Measurements from ENCODE around the gene MOB1B. TPM values are rescaled to one million over a fixed set of nuclear protein-coding genes. Genes with fewer than 3 reads are reported as not detected.

Gene MOB1B
- total RNA-seq, 1 experiment from 2014 or later: 33.2 TPM

DNA sequence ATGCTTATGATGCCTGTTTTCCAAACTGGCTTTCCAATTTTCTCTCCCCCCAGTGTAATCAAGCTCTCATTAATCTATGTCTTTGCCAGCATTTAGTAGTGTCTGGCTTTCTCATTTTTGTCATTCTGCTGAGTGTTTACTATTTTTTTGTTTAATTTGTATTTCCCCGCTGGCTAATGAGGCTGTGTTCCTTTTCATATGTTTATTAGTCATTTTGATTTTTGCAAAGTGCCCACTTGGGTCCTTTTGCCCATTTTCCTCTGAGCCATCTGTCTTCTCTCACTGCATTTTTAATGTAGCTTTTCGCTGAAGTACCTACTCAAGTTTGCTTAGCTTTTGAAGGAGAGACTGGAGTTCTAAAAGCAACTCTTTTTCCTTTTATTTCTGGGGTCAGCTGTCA is 106.0 kb downstream of the MOB1B start:
- Histone ChIP-seq H2AFZ (ENCODE audit: low read depth, low read length, poor library complexity, severe bottlenecking) (no peak overlapping the region), H3K4me1 (ENCODE audit: control insufficient read depth in 1 of 2, insufficient read depth in 2 of 2, low read length in 2 of 2) (peaks cover 0 to 6% of the 10 kb centered on the region in 2 experiments; a peak in 2 of 4 replicates), H3K9me3 (ENCODE audit: control insufficient read depth in 1 of 2, insufficient read depth in 1 of 2, low read depth in 1 of 2, low read length in 2 of 2) (no peaks in the 10 kb centered on the region), H3K9me2 (ENCODE audit: insufficient read depth) (no peaks in the 10 kb centered on the region), H3K4me2 (ENCODE audit: low read length) (no peak overlapping the region), H3K4me3 (replicated peaks in 1 of 2; ENCODE audit: low read depth in 1 of 2, low read length in 2 of 2) (no peak overlapping the region), H3K9ac (ENCODE audit: low read length) (no peak overlapping the region), H3K36me3 (ENCODE audit: control insufficient read depth in 1 of 2, insufficient read depth in 2 of 2, low read length in 2 of 2) (no peaks in the 10 kb centered on the region), H3K27me3 (ENCODE audit: insufficient read depth, low read length) (no peaks in the 10 kb centered on the region), H3K79me2 (ENCODE audit: insufficient read depth, low read length) (peaks cover 51% of the 10 kb centered on the region), H4K20me1 (ENCODE audit: insufficient read depth) (0 out of 2 replicates have a peak, but pooled peaks cover 3% of the 10 kb centered on the region), H3K27ac (ENCODE audit: low read depth, low read length) (no peak overlapping the region)
- ATAC-seq (no peak), DNase-seq (ENCODE audit: low read depth, low spot score) (no peak)
- no peak for TF ChIP-seq EGR1 (IDR thresholded peaks at IDR 0.05; ENCODE audit: low read depth)
- TF ChIP-seq JUND (IDR thresholded peaks at IDR 0.05): no peak
- TF ChIP-seq FOSL1 (IDR thresholded peaks at IDR 0.05; ENCODE audit: low read depth): no peak
- TF ChIP-seq, protein P1, sequence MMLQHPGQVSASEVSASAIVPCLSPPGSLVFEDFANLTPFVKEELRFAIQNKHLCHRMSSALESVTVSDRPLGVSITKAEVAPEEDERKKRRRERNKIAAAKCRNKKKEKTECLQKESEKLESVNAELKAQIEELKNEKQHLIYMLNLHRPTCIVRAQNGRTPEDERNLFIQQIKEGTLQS (IDR thresholded peaks at IDR 0.05): no peak
- TF ChIP-seq SP1 (IDR thresholded peaks at IDR 0.05; ENCODE audit: low read depth): no peak
- TF ChIP-seq, protein P2, sequence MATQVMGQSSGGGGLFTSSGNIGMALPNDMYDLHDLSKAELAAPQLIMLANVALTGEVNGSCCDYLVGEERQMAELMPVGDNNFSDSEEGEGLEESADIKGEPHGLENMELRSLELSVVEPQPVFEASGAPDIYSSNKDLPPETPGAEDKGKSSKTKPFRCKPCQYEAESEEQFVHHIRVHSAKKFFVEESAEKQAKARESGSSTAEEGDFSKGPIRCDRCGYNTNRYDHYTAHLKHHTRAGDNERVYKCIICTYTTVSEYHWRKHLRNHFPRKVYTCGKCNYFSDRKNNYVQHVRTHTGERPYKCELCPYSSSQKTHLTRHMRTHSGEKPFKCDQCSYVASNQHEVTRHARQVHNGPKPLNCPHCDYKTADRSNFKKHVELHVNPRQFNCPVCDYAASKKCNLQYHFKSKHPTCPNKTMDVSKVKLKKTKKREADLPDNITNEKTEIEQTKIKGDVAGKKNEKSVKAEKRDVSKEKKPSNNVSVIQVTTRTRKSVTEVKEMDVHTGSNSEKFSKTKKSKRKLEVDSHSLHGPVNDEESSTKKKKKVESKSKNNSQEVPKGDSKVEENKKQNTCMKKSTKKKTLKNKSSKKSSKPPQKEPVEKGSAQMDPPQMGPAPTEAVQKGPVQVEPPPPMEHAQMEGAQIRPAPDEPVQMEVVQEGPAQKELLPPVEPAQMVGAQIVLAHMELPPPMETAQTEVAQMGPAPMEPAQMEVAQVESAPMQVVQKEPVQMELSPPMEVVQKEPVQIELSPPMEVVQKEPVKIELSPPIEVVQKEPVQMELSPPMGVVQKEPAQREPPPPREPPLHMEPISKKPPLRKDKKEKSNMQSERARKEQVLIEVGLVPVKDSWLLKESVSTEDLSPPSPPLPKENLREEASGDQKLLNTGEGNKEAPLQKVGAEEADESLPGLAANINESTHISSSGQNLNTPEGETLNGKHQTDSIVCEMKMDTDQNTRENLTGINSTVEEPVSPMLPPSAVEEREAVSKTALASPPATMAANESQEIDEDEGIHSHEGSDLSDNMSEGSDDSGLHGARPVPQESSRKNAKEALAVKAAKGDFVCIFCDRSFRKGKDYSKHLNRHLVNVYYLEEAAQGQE (IDR thresholded peaks at IDR 0.05; ENCODE audit: low read depth): no peak
- no peak for TF ChIP-seq POLR2AphosphoS5 (IDR thresholded peaks at IDR 0.05; ENCODE audit: low read depth, low read length)
- no peak for TF ChIP-seq TCF7L2 (IDR thresholded peaks at IDR 0.05; ENCODE audit: borderline replicate concordance, extremely low read depth, insufficient read depth, insufficient read length)
- no peak for TF ChIP-seq SRF (IDR thresholded peaks at IDR 0.05; ENCODE audit: low read depth)
- TF ChIP-seq CBX3 (IDR thresholded peaks at IDR 0.05; ENCODE audit: low read depth): no peak
- TF ChIP-seq RAD21 (IDR thresholded peaks at IDR 0.05; ENCODE audit: low read depth): no peak
- no peak for TF ChIP-seq SIN3A (IDR thresholded peaks at IDR 0.05; ENCODE audit: low read depth)
- no peak for TF ChIP-seq ELF1 (IDR thresholded peaks at IDR 0.05; ENCODE audit: borderline replicate concordance, low read depth)
- TF ChIP-seq, protein P3, sequence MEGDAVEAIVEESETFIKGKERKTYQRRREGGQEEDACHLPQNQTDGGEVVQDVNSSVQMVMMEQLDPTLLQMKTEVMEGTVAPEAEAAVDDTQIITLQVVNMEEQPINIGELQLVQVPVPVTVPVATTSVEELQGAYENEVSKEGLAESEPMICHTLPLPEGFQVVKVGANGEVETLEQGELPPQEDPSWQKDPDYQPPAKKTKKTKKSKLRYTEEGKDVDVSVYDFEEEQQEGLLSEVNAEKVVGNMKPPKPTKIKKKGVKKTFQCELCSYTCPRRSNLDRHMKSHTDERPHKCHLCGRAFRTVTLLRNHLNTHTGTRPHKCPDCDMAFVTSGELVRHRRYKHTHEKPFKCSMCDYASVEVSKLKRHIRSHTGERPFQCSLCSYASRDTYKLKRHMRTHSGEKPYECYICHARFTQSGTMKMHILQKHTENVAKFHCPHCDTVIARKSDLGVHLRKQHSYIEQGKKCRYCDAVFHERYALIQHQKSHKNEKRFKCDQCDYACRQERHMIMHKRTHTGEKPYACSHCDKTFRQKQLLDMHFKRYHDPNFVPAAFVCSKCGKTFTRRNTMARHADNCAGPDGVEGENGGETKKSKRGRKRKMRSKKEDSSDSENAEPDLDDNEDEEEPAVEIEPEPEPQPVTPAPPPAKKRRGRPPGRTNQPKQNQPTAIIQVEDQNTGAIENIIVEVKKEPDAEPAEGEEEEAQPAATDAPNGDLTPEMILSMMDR (IDR thresholded peaks at IDR 0.05 in 2 of 3, conservative IDR thresholded peaks at IDR 0.05 in 1 of 3; ENCODE audit: borderline replicate concordance in 1 of 3, insufficient read depth in 1 of 3, low read depth in 2 of 3, low read length in 2 of 3): no peak
- no peak for TF ChIP-seq ZFX (IDR thresholded peaks at IDR 0.05)
- TF ChIP-seq, protein P4, sequence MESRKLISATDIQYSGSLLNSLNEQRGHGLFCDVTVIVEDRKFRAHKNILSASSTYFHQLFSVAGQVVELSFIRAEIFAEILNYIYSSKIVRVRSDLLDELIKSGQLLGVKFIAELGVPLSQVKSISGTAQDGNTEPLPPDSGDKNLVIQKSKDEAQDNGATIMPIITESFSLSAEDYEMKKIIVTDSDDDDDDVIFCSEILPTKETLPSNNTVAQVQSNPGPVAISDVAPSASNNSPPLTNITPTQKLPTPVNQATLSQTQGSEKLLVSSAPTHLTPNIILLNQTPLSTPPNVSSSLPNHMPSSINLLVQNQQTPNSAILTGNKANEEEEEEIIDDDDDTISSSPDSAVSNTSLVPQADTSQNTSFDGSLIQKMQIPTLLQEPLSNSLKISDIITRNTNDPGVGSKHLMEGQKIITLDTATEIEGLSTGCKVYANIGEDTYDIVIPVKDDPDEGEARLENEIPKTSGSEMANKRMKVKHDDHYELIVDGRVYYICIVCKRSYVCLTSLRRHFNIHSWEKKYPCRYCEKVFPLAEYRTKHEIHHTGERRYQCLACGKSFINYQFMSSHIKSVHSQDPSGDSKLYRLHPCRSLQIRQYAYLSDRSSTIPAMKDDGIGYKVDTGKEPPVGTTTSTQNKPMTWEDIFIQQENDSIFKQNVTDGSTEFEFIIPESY (IDR thresholded peaks at IDR 0.05; ENCODE audit: extremely low read depth, insufficient replicate concordance, low read length): no peak
- ChIA-PET CTCF (interaction anchor here (0.7 kb wide), 1 partner anchor 11 kb away, joined by 3 read pairs; no protein-coding TSS in a partner anchor), POLR2A (no interaction called here), RAD21 (ENCODE audit: low non-redundant PET in 1 of 2, low total read pairs in 2 of 2, uncharacterized antibody in 2 of 2, unreplicated experiment in 2 of 2) (no interaction called here)
- intact Hi-C loops (cut with micrococcal nuclease): no loop called here
- no TSS peak for BruUV-seq (replicated peaks)

Data from HCT116 (cell line).